ENCODE measurements around the gene NETO2.
"Not testable (repeated sequence)": the region's sequence is repeated elsewhere in the genome, so short reads cannot be mapped to it uniquely, and the experiment has no call there.

NETO2 gene

GRCh38 chr16:47160422-47160821 lies 16.7 kb upstream of the NETO2 start:
- in situ Hi-C loops (cut with HindIII; ENCODE audit: low sequenced_read_pairs): no loop called here
- TF ChIP-seq, protein P1, sequence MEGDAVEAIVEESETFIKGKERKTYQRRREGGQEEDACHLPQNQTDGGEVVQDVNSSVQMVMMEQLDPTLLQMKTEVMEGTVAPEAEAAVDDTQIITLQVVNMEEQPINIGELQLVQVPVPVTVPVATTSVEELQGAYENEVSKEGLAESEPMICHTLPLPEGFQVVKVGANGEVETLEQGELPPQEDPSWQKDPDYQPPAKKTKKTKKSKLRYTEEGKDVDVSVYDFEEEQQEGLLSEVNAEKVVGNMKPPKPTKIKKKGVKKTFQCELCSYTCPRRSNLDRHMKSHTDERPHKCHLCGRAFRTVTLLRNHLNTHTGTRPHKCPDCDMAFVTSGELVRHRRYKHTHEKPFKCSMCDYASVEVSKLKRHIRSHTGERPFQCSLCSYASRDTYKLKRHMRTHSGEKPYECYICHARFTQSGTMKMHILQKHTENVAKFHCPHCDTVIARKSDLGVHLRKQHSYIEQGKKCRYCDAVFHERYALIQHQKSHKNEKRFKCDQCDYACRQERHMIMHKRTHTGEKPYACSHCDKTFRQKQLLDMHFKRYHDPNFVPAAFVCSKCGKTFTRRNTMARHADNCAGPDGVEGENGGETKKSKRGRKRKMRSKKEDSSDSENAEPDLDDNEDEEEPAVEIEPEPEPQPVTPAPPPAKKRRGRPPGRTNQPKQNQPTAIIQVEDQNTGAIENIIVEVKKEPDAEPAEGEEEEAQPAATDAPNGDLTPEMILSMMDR (IDR thresholded peaks at IDR 0.05; ENCODE audit: low read depth, low read length): no peak
- no peak overlapping the region for H3K4me3 ChIP-seq (ENCODE audit: low read depth, low read length)
- no peak for DNase-seq (ENCODE audit: low read depth, low spot score)

- TF ChIP-seq, protein P1 (IDR thresholded peaks at IDR 0.05; ENCODE audit: low read depth, low read length): no peak
- H3K4me3 ChIP-seq (ENCODE audit: low read depth, low read length): no peak overlapping the region
- in situ Hi-C loops (cut with HindIII; ENCODE audit: low sequenced_read_pairs): no loop called here
Observed at GRCh38 chr16:47158992-47159391, 15.2 kb upstream of the NETO2 start.

GRCh38 chr16:47156680-47157215 lies 13.0 kb upstream of the NETO2 start:
- no peak overlapping the region for H3K4me3 ChIP-seq (ENCODE audit: low read depth, low read length)
- in situ Hi-C loops (cut with HindIII; ENCODE audit: low sequenced_read_pairs): no loop called here
- TF ChIP-seq, protein P1 (IDR thresholded peaks at IDR 0.05; ENCODE audit: low read depth, low read length): no peak
- DNase-seq (ENCODE audit: low read depth, low spot score): no peak

More at GRCh38 chr16:47158992-47159391, 15.2 kb upstream of the NETO2 start:
- no peak for DNase-seq (ENCODE audit: low read depth, low spot score)

- in situ Hi-C loops (cut with HindIII; ENCODE audit: low sequenced_read_pairs); H3K4me3 ChIP-seq (ENCODE audit: low read depth, low read length); DNase-seq (ENCODE audit: low read depth, low spot score): not testable (repeated sequence)
Observed at GRCh38 chr16:47152501-47152900, 8.8 kb upstream of the NETO2 start.

- in situ Hi-C loops (cut with HindIII; ENCODE audit: low sequenced_read_pairs): no loop called here
- TF ChIP-seq, protein P1 (IDR thresholded peaks at IDR 0.05; ENCODE audit: low read depth, low read length): no peak
- DNase-seq (ENCODE audit: low read depth, low spot score): no peak
- H3K4me3 ChIP-seq (ENCODE audit: low read depth, low read length): no peak overlapping the region
Observed at GRCh38 chr16:47150067-47150466, 6.3 kb upstream of the NETO2 start.

GRCh38 chr16:47144559-47144877 lies 773 bp upstream of the NETO2 start:
- H3K4me3 ChIP-seq (ENCODE audit: low read depth, low read length): peak overlapping the region; percentile 66
- DNase-seq (ENCODE audit: low read depth, low spot score): no peak
- TF ChIP-seq, protein P1 (IDR thresholded peaks at IDR 0.05; ENCODE audit: low read depth, low read length): no peak
- in situ Hi-C loops (cut with HindIII; ENCODE audit: low sequenced_read_pairs): no loop called here

DNA sequence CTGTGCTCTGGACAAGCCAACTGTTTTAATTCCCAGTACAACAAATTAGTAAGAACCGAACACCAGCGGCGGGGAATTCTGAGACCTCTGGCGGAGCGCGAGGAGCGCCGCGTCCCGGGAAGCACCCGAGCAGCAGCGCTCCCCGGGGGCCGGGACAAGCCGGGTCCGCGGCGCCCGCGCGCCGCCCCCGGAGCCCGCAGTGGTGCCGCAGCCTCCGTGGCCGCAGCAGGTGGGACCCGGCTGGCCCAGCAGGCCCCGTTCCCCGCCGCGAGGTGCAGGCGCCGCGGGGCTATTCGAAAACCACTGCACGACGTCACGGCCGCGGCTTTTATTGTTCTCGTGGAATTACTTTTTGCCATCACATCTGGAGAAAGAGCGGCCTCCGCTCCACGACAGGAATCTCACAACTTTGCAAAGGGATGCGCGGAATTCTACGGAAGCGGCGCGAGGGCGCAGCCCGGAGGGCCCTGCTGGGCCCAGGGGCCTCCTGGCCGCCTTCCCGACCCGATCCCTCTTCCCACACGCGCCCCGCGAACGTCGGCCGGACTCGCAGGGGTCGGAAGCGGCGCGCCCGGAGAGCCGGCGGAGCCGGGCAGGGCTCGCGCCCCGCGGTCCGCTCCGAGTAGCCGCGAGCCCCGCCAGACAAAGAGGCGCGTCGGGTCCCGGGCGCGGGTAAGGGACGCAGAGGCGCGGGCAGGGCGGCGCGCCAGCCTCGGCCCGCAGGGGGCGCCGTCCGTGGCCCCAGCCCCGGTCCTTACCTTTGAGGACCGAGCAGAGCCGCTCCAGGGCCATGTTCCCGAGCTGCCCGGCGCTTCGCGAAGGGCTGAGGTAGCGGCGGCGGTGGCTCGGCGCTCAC lies 696 bp downstream of the NETO2 start:
- TF ChIP-seq, protein P1 (IDR thresholded peaks at IDR 0.05; ENCODE audit: low read depth, low read length): peak; percentile 61
- peak; percentile 72 for DNase-seq (ENCODE audit: low read depth, low spot score)
- H3K4me3 ChIP-seq (ENCODE audit: low read depth, low read length): peak overlapping the region; percentile 66
- in situ Hi-C loops (cut with HindIII; ENCODE audit: low sequenced_read_pairs): no loop called here
